Measurements from ENCODE around the gene CREBBP.

DNA sequence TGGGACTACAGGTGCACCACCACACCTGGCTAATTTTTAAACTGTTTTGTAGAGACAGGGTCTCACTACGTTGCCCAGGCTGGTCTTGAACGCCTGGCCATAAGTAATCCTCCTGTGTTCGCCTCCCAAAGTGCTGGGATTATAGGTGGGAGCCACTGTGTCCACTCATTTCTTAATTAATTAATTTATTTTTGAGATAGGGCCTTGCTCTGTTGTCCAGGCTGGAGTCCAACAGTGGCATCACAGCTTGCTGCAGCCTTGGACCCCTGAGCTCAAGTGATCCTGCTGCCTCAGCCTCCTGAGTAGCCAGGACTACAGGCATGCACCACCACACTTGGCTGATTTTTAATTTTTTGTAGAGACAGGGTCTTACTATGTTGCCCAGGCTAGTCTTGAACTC, 116.1 kb downstream of the CREBBP start:
- TF ChIP-seq, protein P1, sequence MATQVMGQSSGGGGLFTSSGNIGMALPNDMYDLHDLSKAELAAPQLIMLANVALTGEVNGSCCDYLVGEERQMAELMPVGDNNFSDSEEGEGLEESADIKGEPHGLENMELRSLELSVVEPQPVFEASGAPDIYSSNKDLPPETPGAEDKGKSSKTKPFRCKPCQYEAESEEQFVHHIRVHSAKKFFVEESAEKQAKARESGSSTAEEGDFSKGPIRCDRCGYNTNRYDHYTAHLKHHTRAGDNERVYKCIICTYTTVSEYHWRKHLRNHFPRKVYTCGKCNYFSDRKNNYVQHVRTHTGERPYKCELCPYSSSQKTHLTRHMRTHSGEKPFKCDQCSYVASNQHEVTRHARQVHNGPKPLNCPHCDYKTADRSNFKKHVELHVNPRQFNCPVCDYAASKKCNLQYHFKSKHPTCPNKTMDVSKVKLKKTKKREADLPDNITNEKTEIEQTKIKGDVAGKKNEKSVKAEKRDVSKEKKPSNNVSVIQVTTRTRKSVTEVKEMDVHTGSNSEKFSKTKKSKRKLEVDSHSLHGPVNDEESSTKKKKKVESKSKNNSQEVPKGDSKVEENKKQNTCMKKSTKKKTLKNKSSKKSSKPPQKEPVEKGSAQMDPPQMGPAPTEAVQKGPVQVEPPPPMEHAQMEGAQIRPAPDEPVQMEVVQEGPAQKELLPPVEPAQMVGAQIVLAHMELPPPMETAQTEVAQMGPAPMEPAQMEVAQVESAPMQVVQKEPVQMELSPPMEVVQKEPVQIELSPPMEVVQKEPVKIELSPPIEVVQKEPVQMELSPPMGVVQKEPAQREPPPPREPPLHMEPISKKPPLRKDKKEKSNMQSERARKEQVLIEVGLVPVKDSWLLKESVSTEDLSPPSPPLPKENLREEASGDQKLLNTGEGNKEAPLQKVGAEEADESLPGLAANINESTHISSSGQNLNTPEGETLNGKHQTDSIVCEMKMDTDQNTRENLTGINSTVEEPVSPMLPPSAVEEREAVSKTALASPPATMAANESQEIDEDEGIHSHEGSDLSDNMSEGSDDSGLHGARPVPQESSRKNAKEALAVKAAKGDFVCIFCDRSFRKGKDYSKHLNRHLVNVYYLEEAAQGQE (IDR thresholded peaks at IDR 0.05; ENCODE audit: unreplicated experiment): no peak
- TF ChIP-seq STAT1 (IDR thresholded peaks at IDR 0.05; ENCODE audit: unreplicated experiment) (no peak), EZH2phosphoT487 (IDR thresholded peaks at IDR 0.05; ENCODE audit: unreplicated experiment) (no peak)
- TF ChIP-seq, protein P2, sequence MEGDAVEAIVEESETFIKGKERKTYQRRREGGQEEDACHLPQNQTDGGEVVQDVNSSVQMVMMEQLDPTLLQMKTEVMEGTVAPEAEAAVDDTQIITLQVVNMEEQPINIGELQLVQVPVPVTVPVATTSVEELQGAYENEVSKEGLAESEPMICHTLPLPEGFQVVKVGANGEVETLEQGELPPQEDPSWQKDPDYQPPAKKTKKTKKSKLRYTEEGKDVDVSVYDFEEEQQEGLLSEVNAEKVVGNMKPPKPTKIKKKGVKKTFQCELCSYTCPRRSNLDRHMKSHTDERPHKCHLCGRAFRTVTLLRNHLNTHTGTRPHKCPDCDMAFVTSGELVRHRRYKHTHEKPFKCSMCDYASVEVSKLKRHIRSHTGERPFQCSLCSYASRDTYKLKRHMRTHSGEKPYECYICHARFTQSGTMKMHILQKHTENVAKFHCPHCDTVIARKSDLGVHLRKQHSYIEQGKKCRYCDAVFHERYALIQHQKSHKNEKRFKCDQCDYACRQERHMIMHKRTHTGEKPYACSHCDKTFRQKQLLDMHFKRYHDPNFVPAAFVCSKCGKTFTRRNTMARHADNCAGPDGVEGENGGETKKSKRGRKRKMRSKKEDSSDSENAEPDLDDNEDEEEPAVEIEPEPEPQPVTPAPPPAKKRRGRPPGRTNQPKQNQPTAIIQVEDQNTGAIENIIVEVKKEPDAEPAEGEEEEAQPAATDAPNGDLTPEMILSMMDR (conservative IDR thresholded peaks at IDR 0.05; ENCODE audit: low read depth in 2 of 2): no peak
